ENCODE measurements around the gene GRIN1.
"Not testable (repeated sequence)": the region's sequence is repeated elsewhere in the genome, so short reads cannot be mapped to it uniquely, and the experiment has no call there.

The GRIN1 gene

DNA sequence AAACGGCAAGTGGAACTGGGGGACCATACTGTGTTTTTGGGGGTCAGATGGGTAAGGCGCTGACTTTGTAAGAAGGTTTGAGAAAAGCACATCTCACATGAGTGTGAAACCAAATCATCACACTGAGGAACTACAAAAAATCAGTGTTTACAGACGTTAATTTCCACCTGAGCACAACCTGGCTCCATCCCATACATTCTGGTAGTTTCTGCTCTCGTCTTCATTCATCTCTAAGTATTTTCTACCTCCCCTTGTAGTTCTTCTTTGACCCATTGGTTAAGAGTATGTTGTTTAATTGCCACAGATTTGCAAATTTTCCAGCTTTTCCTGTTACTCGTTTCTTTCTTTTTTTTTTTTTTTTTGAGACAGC is 15.5 kb upstream of the GRIN1 start:
- H3K4me1 ChIP-seq (ENCODE audit: control insufficient read depth, insufficient read depth, low read length) = peaks cover 1% of the 10 kb centered on the region
- H3K27ac ChIP-seq (ENCODE audit: low read depth, low read length) = no peak overlapping the region
- no peak overlapping the region for H3K9ac ChIP-seq (ENCODE audit: low read depth, low read length)
- no peak overlapping the region for H3K4me3 ChIP-seq (ENCODE audit: low read depth, low read length)
- H3K36me3 ChIP-seq (ENCODE audit: control insufficient read depth, insufficient read depth, low read length) = no peaks in the 10 kb centered on the region
- no peaks in the 10 kb centered on the region for H3K27me3 ChIP-seq (ENCODE audit: control insufficient read depth, insufficient read depth, low read length)
- H3K9me3 ChIP-seq (ENCODE audit: control insufficient read depth, insufficient read depth, low read length) = no peaks in the 10 kb centered on the region

DNA sequence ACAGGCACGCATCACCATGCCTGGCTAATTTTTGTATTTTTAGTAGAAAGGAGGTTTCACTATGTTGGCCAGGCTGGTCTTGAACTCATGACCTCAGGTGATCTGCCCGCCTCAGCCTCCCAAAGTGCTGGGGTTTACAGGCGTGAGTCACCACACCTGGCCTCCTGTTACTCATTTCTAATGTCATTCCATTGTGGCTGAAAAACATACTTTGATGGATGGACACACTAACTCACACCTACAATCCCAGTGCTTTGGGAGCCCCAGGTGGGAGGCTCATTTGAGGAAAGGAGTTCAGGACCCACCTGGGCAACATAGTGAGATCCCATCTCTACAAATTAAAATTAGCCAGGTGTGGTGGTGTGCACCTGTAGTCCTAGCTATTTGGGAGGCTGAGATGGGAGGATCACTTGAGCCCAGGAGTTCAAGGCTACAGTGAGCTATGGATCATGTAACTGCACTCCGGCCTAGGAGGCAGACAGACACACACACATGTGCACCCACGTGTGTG is 14.9 kb upstream of the GRIN1 start:
- H3K36me3 ChIP-seq (ENCODE audit: control insufficient read depth, insufficient read depth, low read length); H3K4me1 ChIP-seq (ENCODE audit: control insufficient read depth, insufficient read depth, low read length); H3K27me3 ChIP-seq (ENCODE audit: control insufficient read depth, insufficient read depth, low read length); H3K9me3 ChIP-seq (ENCODE audit: control insufficient read depth, insufficient read depth, low read length); H3K4me3 ChIP-seq (ENCODE audit: low read depth, low read length); H3K27ac ChIP-seq (ENCODE audit: low read depth, low read length); H3K9ac ChIP-seq (ENCODE audit: low read depth, low read length): not testable (repeated sequence)

DNA sequence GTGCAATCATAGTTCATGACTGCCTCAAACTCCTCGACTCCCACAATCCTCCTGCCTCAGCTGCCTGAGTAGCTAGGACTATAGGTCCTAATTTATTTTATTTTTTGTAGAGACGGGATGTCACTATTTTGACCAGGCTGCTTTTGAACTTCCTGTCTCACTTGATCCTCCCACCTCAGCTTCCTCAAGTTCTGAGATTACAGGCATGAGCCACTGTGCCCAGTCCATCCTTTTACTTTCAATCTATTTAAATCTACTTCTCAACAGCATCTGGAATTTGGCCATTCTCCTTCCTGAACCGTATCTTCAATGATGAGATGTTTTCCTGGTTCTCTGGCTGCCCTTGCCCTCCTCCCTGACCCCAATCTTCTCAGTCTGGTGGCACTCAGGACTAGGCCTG is 12.2 kb upstream of the GRIN1 start:
- H3K27me3 ChIP-seq (ENCODE audit: control insufficient read depth, insufficient read depth, low read length) = peaks cover 5% of the 10 kb centered on the region
- no peak overlapping the region for H3K27ac ChIP-seq (ENCODE audit: low read depth, low read length)
- H3K4me1 ChIP-seq (ENCODE audit: control insufficient read depth, insufficient read depth, low read length) = peaks cover 6% of the 10 kb centered on the region
- H3K4me3 ChIP-seq (ENCODE audit: low read depth, low read length) = no peak overlapping the region
- H3K9me3 ChIP-seq (ENCODE audit: control insufficient read depth, insufficient read depth, low read length) = no peaks in the 10 kb centered on the region
- no peaks in the 10 kb centered on the region for H3K36me3 ChIP-seq (ENCODE audit: control insufficient read depth, insufficient read depth, low read length)
- H3K9ac ChIP-seq (ENCODE audit: low read depth, low read length) = no peak overlapping the region

DNA sequence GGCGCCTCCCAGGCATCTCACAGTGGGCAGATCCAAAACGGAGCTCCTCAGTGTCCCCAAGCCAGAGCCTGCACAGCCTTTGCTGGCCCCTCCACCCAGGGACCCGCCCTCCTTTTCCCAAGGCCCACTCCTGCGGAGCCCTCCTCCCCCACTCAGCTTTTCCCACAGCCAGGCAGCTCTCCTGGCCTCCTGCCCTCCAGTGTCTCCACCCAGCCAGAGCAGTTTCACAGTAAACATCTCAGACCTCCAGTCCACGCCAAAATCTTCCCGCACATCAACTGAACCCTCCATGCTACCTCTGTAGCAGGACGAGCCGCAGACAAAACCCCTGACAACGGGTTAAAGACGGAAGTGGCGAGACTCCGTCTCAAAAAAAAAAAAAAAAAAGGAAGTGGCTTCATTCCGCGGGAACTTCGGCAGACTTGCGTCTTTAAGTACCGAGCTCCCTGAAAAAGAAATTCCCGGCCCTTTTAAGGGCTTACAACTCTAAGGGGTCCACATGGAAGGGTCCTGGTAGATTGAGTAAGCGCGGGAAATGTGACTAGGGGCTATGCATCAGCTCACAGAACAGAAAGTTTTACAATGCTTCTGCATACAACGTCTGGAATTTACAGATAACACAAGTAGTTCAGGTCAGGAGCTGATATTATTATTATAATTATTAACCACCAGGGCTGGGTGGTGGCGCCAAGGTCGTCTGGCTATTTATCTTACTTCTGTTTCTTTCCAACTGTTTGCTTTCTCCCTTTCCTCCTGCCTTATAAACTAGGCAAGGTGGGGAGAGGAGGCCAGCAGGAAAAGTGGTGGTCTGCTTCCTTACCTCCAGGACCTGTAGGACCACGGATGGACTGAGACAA is 11.4 kb upstream of the GRIN1 start:
- no peaks in the 10 kb centered on the region for H3K36me3 ChIP-seq (ENCODE audit: control insufficient read depth, insufficient read depth, low read length)
- H3K27me3 ChIP-seq (ENCODE audit: control insufficient read depth, insufficient read depth, low read length) = peaks cover 5% of the 10 kb centered on the region
- H3K4me3 ChIP-seq (ENCODE audit: low read depth, low read length) = no peak overlapping the region
- peaks cover 6% of the 10 kb centered on the region for H3K4me1 ChIP-seq (ENCODE audit: control insufficient read depth, insufficient read depth, low read length)
- H3K9me3 ChIP-seq (ENCODE audit: control insufficient read depth, insufficient read depth, low read length) = no peaks in the 10 kb centered on the region
- peak overlapping the region; percentile 42 for H3K27ac ChIP-seq (ENCODE audit: low read depth, low read length)
- H3K9ac ChIP-seq (ENCODE audit: low read depth, low read length) = no peak overlapping the region

DNA sequence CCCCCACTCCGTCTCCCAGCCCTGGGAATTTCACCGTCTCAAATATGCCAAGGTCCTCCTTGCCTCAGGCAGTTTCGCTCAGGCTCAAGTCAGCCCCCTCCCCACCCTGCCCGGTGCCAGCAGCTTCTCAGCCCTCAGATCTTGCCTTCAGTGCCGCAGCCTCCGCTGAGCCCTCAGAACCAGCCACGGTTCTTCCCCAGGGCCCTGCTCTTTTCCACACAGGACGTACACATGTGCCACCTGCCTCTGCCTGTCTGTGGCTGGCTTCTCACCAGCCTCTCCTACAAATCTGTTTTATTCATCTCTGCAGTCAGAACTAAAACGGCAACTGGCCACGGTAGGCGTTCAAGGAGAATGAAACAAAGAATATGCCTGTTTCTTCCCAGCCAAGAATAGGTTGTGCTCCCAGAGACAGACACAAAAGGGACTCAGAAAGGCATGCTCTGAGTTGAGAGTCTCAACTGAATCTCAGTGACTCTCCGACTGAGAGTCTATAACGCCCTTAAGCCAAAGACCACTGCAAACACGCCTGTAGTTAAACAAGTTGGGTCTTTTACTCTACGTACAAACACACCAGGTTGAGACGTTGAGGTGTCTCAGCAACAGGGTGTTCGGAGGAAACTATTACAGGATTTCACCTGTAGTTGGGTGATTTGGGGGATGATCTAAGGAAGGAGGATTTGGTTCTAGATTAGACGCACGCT is 10.6 kb upstream of the GRIN1 start:
- Histone ChIP-seq H3K27me3 (ENCODE audit: control insufficient read depth, insufficient read depth, low read length) (peaks cover 5% of the 10 kb centered on the region), H3K9ac (ENCODE audit: low read depth, low read length) (no peak overlapping the region; the same call in 1 of the 2 replicates), H3K9me3 (ENCODE audit: control insufficient read depth, insufficient read depth, low read length) (no peaks in the 10 kb centered on the region), H3K4me3 (ENCODE audit: low read depth, low read length) (peak overlapping the region; percentile 81), H3K36me3 (ENCODE audit: control insufficient read depth, insufficient read depth, low read length) (no peaks in the 10 kb centered on the region), H3K27ac (ENCODE audit: low read depth, low read length) (no peak overlapping the region), H3K4me1 (ENCODE audit: control insufficient read depth, insufficient read depth, low read length) (peaks cover 6% of the 10 kb centered on the region)

DNA sequence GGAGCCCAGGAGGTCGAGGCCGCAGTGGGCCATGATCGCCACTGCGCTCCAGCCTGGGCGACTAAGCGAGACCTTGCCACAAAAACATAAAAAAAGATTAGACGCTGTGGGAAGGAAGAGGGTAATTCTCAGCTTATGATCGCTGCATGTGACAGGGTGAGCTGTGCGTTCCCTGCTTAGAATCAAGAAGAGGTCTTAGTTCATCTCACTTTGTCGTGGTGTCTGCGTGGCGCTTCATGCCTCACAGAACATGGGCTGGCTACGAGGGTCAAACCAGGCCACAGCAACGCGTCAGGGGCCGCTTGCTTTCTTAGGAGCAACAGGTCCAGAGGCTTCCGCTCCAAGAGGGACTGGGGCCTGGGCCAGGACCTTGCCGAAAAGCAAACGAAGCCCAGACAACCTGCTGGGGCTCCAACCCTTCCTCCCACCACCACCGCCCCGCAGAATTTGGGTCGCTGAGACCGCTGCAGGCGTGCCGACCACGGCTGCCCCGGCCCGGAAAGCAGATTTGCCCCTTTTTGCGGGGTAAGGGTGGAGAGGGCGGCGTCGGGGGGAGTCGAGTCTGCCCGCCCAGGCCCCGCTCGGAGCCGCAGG is 10.0 kb upstream of the GRIN1 start:
- no peaks in the 10 kb centered on the region for H3K9me3 ChIP-seq (ENCODE audit: control insufficient read depth, insufficient read depth, low read length)
- peaks cover 6% of the 10 kb centered on the region for H3K4me1 ChIP-seq (ENCODE audit: control insufficient read depth, insufficient read depth, low read length)
- peak overlapping the region; percentile 63 for H3K9ac ChIP-seq (ENCODE audit: low read depth, low read length)
- peak overlapping the region; percentile 81 for H3K4me3 ChIP-seq (ENCODE audit: low read depth, low read length)
- peak overlapping the region; percentile 6 for H3K27ac ChIP-seq (ENCODE audit: low read depth, low read length)
- no peaks in the 10 kb centered on the region for H3K36me3 ChIP-seq (ENCODE audit: control insufficient read depth, insufficient read depth, low read length)
- H3K27me3 ChIP-seq (ENCODE audit: control insufficient read depth, insufficient read depth, low read length) = peaks cover 5% of the 10 kb centered on the region

DNA sequence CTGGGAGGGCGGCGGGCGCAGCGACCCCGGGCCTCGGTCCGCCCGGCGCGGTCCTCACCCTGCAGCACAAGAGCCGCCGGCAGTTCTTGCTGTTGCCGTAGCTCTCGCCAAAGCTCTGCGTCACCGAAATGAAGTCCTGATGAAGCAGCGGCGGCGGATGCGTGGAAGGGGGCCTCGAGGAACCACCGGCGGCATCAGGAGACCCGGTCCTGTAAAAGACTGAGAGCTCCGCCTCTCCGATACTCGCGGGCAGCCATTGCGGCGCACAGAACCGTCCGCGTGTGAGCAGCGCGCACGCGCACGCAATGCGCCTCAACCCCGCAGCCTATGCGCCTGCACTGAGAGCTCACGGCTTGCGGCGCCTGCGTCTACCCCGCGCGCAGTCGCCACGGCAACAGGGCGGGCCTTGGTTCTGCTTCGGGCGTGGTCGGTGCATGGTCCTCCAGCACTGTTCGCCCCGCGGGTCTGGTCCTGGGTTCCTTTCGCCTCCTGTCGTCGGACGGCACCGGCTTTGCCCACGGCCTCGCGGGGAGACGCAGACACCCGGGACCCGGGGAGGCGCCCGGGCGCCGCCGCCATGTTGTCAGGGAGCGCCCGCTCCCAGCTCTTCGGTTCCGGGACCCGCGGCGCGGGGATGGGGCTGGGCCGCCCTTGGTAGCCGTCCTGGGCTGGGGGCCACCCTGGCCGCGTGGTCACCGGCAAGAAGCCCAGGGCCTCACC is 9.3 kb upstream of the GRIN1 start:
- peaks cover 6% of the 10 kb centered on the region for H3K4me1 ChIP-seq (ENCODE audit: control insufficient read depth, insufficient read depth, low read length)
- H3K27me3 ChIP-seq (ENCODE audit: control insufficient read depth, insufficient read depth, low read length) = peaks cover 7% of the 10 kb centered on the region
- H3K9me3 ChIP-seq (ENCODE audit: control insufficient read depth, insufficient read depth, low read length) = no peaks in the 10 kb centered on the region
- H3K4me3 ChIP-seq (ENCODE audit: low read depth, low read length) = peak overlapping the region; percentile 81
- peak overlapping the region; percentile 6 for H3K27ac ChIP-seq (ENCODE audit: low read depth, low read length)
- H3K9ac ChIP-seq (ENCODE audit: low read depth, low read length) = peak overlapping the region; percentile 63
- H3K36me3 ChIP-seq (ENCODE audit: control insufficient read depth, insufficient read depth, low read length) = no peaks in the 10 kb centered on the region

DNA sequence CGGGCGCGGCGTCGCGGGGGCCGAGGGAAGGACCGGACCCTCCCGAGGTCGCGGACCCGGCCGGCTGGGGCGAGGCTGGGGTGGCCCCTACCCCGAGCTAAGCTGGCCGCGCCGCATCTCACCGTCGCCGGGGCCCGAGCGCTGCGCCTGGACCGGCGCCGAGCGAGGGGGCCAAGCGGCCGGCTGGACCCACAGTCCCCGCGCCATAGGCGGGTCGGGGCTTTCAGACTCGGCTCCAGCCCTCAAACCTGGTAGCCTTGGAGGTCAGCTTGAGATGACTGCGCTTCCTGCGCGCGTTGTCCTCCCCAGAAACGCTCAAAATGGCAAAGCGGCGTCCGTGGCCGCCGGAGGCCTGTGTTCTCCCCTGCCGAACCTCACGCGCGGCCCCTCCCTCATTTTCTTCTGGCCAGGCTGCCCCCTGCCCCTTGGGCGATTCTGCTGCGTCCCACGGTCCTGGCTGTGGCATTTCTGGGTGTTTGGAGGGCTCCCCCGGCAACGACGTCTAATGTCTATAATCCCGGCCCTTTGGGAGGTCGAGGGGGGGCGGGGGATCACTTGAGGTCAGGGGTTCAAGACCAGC is 8.7 kb upstream of the GRIN1 start:
- Histone ChIP-seq H3K27ac (ENCODE audit: low read depth, low read length) (no peak overlapping the region), H3K4me1 (ENCODE audit: control insufficient read depth, insufficient read depth, low read length) (peaks cover 6% of the 10 kb centered on the region), H3K9me3 (ENCODE audit: control insufficient read depth, insufficient read depth, low read length) (no peaks in the 10 kb centered on the region), H3K9ac (ENCODE audit: low read depth, low read length) (no peak overlapping the region), H3K4me3 (ENCODE audit: low read depth, low read length) (peak overlapping the region; percentile 81), H3K27me3 (ENCODE audit: control insufficient read depth, insufficient read depth, low read length) (peaks cover 7% of the 10 kb centered on the region), H3K36me3 (ENCODE audit: control insufficient read depth, insufficient read depth, low read length) (no peaks in the 10 kb centered on the region)

DNA sequence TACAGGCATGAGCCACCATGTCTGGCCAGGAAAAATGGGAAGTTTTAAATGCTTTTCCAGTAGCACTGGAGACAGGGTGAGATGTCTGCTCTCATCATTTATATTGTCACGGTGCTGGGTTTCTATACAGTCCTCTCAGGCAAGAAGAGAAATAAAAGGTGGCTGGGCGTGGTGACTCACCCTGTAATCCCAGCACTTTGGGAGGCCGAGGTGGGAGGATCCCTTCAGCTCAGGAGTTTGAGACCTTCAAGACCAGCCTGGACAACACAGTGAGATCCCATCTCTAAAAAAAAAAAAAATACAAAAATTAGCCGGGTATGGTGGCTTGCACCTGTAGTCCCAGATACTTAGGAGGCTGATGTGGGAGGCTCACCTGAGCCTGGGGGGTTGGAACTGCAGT is 4.8 kb upstream of the GRIN1 start:
- H3K27ac ChIP-seq (ENCODE audit: low read depth, low read length) = no peak overlapping the region
- no peaks in the 10 kb centered on the region for H3K9me3 ChIP-seq (ENCODE audit: control insufficient read depth, insufficient read depth, low read length)
- peaks cover 43% of the 10 kb centered on the region for H3K27me3 ChIP-seq (ENCODE audit: control insufficient read depth, insufficient read depth, low read length)
- H3K36me3 ChIP-seq (ENCODE audit: control insufficient read depth, insufficient read depth, low read length) = no peaks in the 10 kb centered on the region
- H3K4me1 ChIP-seq (ENCODE audit: control insufficient read depth, insufficient read depth, low read length) = peaks cover 4% of the 10 kb centered on the region; the same call in 1 of the 2 replicates
- no peak overlapping the region for H3K4me3 ChIP-seq (ENCODE audit: low read depth, low read length)
- H3K9ac ChIP-seq (ENCODE audit: low read depth, low read length) = no peak overlapping the region

DNA sequence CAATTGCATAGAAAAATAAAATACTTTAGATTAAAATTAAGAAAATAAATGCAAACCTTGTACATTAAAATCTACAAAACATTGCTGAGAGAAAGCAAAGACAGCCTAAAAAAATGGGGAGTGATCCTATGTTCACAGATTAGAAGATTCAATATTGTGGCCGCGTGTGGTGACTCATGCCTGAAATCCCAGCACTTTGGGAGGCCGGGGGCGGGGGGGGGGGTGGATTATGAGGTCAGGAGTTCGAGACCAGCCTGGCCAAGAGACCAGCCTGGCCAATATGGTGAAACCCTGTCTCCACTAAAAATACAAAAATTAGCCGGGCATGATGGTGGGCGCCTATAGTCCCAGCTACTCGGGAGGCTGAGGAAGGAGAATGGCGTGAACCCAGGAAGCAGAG is 3.8 kb upstream of the GRIN1 start:
- H3K27ac ChIP-seq (ENCODE audit: low read depth, low read length); H3K36me3 ChIP-seq (ENCODE audit: control insufficient read depth, insufficient read depth, low read length); H3K9me3 ChIP-seq (ENCODE audit: control insufficient read depth, insufficient read depth, low read length); H3K4me1 ChIP-seq (ENCODE audit: control insufficient read depth, insufficient read depth, low read length); H3K9ac ChIP-seq (ENCODE audit: low read depth, low read length); H3K4me3 ChIP-seq (ENCODE audit: low read depth, low read length): not testable (repeated sequence)
- peaks cover 53% of the 10 kb centered on the region for H3K27me3 ChIP-seq (ENCODE audit: control insufficient read depth, insufficient read depth, low read length)

All from HUES48 (cell line).